ENCODE results near the gene LCN15. TPM values are rescaled to one million over a fixed set of nuclear protein-coding genes. Genes with fewer than 3 reads are reported as not detected.
A peak's percentile ranks its signal among the peaks of the same experiment; 100 is the strongest.

LCN15 gene
- total RNA-seq, 2 donors from 2014 or later = 8.0 to 15.9 TPM

DNA sequence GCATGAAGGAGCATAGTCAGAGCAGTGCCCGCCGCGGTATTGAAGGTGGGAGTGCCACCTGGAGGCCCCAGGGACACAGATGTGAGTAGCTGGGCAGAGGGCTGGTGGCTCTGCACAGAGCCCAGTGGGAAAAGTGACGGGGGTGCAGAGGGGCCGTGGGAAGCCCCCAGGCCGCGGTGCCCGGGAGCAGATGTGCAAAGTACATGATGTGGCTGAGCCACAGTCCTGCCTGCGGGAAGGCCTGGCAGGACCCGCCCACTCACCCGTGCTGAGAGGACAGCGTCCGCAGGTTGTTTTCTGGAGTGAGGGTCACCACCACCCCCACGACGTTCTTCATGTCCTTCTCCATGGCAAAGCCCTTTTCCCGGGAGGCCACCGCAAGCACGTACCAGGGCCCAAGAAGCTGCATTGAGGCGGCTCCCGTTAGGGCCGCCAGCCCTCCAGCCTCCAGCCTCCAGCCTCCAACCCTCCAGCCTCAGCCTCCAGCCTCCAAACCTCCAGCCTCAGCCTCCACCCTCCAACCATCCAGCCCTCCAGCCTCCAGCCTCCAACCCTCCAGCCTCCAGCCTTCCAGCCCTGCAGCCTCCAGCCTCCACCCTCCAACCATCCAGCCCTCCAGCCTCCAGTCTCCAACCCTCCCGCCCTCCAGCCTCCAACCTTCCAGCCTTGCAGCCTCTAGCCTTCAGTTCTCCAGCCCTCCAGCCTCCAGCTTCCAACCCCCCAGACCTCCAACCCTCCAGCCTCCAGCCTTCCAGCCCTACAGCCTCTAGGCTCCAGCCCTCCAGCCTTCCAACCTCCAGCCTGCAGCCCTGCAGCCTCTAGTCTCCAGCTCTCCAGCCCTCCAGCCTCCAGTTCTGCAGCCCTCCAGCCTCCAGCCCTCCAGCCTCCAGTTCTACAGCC lies 16.9 kb downstream of the LCN15 start:
- intact Hi-C loops (cut with DNase I, micrococcal nuclease) = no loop called here

DNA sequence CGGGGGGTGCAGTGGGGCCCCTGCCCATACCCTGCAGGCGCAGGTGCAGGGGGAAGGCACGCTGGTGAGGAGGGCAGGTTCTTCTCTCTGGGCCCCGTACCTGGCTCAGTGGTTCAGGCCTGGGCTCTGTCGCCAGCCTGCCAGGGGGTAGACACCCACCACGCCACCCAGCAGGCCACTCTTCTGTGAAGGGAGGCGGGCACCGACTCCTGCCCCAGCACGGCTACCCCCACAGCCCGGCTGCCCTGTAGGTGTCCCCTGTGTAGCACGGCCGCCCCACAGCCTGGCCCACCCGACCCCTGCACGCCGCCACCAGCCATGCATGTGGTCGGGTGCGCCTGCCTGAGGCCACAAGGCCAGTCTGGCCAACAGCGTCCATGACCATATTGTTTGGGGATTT lies 17.7 kb downstream of the LCN15 start:
- ATAC-seq (no peak), DNase-seq (no peak)
- intact Hi-C loops (cut with DNase I, micrococcal nuclease) = no loop called here

More for the DNA sequence above, 16.9 kb downstream of the LCN15 start:
- no peak for DNase-seq
- ATAC-seq = no peak

DNA sequence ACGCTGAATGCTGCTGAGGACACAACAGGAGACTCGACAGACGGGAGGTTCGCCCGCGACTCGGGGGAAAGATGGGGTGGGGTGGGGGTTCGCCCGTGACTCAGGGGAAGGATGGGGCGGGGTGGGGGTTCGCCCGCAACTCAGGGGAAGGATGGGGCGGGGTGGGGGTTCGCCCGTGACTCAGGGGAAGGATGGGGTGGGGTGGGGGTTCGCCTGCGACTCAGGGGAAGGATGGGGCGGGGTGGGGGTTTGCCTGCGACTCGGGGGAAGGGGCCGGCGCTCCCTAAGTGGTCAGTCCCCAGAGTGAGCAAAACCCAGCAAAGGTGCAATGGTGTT lies 18.2 kb downstream of the LCN15 start:
- no peak for DNase-seq
- intact Hi-C loops (cut with DNase I, micrococcal nuclease) = no loop called here
- ATAC-seq = no peak

DNA sequence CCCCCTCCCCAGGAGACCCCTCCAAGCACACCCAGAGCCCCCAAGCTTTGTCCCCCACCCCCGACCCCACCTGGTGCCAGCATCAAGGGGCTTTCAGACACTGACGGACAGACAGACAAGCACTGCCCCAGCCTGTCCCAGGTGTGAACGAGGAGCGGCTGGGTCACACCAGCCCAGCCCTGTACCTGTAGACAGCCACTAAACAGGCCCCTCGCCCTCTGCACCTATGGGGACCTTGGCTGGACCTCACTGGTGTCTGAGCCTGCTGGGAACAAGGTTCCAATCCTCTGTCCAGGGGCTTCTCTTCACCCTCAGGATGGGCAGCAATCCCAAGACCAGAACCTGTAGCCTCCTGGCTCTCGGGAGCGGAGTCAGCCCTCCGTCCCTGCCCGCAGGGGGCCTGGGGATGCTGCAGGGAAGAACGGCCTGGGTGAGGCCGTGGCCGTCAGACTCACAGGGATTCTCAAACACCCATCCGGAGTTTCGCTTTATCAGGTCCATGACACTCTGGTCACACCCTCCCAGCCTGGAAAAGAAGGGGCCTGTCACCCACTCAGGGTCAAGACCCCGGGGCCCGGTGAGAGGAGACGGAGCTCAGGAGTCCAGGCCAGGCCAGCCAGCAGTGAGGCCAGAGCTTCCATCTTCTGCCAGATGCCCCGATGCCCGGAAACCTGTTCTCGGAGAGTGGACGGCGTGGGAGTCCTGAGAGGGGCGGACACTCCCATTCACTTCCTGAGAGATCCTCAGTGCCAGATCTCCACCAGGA lies 18.7 kb downstream of the LCN15 start:
- DNase-seq (no peak), ATAC-seq (no peak)
- intact Hi-C loops (cut with DNase I, micrococcal nuclease) = no loop called here

DNA sequence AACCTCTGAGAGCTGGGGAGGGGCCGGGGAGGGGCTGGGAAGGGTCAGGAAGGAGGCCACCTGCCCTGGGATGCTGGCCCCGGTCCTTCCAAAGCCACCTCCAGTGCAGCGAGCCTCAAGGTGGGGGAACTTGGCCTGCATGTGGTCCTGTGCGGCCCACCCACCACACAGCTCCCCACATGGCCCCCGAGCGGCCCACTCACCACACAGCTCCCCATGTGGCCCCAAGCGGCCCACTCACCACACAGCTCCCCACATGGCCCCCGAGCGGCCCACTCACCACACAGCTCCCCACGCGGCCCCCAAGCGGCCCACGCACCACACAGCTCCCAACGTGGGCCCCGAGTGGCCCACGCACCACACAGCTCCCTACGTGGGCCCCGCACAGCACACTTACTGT lies 19.5 kb downstream of the LCN15 start:
- intact Hi-C loops (cut with DNase I, micrococcal nuclease) = no loop called here
- DNase-seq (no peak), ATAC-seq (no peak)

DNA sequence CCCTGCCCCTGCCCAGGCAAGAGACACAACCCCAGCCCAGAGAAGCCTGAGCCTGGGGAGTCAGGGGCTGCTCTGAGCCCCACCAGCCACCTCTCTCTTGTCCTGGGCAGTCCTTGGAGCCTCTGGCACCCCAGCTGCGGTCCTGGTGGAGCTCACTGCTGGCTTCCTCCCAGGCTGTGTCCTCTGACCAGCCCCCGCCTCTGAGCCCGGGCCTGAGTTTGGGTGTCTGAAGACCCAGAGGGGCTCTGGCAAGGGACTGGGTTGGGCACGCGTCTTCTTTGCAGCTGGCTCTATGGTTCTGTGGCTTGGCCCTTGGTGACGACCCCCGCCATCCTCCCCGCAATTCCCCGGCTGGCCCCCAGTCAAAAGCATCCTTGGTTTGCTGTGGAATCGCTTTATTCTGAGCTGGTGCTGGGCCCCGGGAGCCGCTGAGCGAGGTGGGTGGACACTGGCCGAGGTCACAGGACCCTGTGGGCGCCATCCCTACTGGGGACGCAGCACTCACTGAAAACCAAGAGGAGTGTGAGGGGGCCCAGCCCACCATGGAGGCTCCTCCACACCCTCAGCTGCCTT lies 20.6 kb downstream of the LCN15 start:
- intact Hi-C loops (cut with DNase I, micrococcal nuclease) = no loop called here
- ATAC-seq (no peak), DNase-seq (no peak)

DNA sequence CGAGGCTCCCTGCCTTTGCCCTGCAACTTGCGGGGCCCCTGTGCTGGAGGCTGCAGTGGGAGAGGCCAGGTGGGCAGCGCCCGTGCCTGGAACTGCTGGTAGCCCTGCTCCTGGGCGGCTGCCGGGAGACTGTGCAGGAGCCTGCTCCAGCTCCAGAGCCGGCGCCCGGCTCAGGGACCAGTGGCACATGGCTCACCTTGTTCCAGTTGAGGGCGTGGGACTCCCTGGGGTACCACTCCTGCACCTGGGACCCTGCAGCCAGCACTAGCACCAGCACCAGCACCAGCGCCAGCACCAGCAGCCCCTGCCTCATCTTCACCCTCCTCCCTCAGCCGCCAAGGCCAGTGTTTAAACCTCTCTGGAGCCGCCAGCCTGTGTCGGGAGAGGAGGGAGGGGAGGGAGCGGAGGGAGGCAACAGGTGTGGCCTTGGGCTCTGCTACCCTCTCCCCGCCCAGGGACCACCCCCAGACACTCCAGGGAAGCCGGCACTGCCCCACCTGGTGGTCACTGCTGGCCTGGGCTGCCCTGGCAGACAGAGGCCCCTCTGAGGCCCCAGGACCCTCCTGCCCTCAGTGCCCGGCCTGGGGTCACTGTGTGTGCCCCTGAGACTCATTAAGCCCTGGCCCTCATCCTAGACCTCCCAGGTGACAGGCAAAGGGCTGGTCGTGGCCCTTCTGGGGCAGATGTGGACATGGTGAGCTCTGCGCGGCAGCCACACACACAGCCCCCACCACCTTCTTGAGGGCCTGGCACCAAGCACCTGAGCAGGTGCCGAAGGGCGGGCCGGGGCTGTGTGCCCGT lies 21.5 kb downstream of the LCN15 start, which contains the start of gene LCN10:
TSS of gene LCN10 (minus strand) at position 350 of the 801 bp plus-strand sequence. CDS start at position 313, 37 bp downstream.
- DNase-seq = no peak

DNA sequence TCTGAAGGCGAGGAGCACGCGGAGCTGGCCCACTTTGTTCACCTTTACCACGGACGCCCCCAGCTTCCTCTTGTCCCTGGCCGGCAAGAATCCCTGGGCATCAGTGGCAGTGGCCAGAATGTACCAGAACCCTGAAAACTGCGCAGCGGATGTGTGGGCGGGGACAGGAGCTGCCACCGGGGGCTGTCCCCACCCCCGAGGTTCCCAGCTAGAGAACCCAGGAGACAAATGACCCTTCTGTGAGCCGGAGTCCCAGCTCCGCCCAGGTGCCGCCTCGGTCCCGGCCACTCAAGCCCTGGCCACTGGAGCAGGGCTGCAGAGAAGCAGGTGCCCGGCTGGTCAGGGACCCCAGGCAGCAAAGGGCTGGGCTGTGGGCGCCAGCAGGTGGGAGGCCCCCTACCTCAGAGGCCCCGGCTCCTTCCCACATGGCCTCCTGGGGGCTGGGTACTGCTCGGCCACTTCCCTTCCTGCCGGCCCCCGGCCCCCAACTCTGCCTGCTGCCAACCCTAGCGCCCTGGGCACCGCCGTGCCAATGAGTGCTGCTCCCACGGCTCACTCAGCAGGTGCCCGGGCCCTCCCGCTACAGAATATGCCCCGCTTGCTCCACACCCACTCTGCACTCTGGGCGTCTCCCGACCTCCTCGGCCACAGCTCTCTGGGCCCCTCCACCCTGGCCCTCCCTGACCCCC lies 22.3 kb downstream of the LCN15 start:
- intact Hi-C loops (cut with DNase I, micrococcal nuclease) = no loop called here
- no peak for DNase-seq
- peak; percentile 45 for ATAC-seq

More for the DNA sequence above, 21.5 kb downstream of the LCN15 start, which contains the start of gene LCN10:
- intact Hi-C loops (cut with DNase I, micrococcal nuclease) = no loop called here
- peak; percentile 48 for ATAC-seq

DNA sequence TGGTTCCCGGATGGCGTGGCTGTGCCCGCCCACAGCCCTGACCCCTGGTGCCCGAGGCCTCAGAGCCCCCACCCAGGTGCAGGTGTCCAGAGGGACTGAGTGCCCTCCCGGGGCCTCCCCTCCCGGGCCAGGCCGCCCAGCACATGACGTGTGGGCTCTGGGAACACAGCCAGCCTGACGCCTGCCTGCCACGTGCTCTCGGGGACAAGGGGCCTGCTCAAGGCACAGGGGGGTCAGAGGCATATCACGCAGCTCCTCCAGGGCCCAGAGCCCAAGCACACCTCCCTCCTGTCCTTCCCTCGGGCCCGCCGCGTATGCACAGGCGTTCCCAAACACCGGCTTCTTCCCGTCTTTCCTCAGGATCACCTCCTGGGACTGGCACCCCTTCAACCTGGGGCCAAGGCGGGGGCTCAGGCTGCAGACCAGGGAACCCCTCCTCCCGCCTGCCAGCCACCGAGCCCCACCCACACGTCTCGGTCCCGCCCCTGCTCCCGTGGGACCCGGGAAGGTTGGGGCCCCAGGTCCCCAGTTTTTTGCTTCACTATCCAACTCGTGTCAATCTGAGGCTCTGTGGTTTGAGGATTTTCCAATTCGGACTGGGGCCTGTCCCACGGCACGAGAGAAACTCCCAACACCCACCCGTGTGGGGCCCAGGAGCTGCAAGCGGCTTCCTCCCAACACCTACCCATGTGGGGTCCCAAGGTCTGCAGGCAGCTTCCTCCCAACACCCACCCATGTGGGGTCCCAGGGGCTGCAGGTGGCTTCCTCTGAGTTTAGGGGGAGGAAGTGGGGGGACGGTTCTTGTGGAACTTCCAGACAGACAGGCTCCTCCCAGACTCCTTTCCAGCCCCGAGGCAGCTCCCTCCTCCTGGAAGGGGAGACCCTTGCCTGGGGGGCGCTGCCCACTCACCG lies 23.1 kb downstream of the LCN15 start:
- intact Hi-C loops (cut with DNase I, micrococcal nuclease) = no loop called here
- ATAC-seq (peak; percentile 25), DNase-seq (no peak)

DNA sequence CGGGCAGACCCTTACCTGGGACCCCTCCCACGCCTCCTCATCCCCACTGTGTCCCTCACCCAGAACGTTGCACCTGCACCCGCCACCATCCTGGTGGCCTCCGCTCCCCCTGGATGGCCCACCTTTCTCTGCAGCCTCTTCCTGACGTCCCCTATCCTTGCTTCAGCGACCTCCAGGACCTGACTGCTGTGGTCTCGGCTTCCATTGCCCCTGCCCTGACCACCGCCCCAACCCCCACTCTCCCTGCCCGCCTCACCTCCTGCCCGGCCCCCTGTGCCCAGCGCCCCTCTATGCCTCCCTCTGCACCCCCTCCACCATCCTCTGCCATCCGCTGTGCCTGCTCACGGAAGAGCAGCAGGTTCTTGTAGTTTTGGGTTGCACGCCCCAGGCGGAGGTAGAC lies 23.8 kb downstream of the LCN15 start:
- intact Hi-C loops (cut with DNase I, micrococcal nuclease) = no loop called here
- ATAC-seq = no peak
- no peak for DNase-seq

DNA sequence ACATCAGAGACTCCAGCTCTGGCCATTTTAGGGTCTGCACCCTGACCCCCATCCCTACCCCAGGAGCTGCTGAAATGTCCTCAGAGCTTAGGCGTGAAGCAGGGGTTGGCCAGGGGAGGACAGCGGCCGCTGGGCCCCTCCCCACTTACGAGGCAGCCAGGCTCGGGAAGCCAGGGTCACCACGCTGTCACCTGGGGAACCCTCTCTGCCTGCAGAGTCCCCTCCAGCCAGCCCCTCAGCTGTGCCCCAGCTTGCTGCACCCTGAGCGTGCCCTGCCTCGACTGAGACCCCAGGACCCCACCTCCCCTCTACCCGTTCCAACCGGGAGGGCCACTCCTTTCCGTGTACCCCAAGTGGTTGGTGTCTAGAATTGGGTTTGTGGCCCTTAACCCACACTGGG lies 24.2 kb downstream of the LCN15 start:
- no peak for ATAC-seq
- intact Hi-C loops (cut with DNase I, micrococcal nuclease) = no loop called here
- no peak for DNase-seq

DNA sequence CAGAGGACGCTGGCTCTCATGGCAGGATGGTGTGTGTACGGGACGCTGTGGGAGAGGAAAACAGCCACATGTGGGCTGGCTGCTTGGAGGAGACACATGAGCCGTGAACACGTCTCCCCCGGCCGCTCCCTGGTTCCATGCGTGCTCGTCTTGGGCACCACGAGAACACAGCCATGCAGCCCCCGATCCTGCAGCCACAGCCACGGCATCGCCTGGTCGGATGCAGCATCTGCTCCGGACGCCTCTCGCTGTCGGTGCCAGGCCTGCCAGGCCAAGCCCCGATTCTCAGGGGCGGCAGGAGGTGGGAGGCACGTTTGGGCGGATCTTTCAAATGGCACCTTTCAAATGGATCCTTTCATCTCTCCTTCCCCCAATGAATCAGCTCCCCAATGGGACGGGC lies 24.8 kb downstream of the LCN15 start:
- ATAC-seq = no peak
- intact Hi-C loops (cut with DNase I, micrococcal nuclease) = no loop called here
- no peak for DNase-seq

DNA sequence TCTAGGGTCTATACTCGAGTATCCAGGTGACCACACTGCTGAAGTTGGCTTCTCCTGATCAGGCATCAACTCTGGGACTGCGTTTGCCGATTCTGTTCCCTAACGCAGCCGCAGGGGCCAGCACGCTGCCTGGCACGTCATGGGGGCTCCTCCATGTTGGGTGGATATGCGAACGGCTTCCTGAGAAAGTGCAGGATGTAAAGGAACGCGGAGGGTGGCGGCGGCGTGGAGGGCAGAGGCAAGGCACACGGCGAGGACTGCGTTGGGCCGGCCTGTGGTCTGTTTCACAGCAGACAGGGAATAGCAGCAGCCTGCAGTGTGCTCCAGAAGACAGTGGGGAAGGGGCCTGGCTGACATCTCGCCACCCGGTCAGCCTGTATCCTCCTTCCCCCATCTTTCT lies 25.4 kb downstream of the LCN15 start:
- intact Hi-C loops (cut with DNase I, micrococcal nuclease) = no loop called here
- no peak for ATAC-seq

DNA sequence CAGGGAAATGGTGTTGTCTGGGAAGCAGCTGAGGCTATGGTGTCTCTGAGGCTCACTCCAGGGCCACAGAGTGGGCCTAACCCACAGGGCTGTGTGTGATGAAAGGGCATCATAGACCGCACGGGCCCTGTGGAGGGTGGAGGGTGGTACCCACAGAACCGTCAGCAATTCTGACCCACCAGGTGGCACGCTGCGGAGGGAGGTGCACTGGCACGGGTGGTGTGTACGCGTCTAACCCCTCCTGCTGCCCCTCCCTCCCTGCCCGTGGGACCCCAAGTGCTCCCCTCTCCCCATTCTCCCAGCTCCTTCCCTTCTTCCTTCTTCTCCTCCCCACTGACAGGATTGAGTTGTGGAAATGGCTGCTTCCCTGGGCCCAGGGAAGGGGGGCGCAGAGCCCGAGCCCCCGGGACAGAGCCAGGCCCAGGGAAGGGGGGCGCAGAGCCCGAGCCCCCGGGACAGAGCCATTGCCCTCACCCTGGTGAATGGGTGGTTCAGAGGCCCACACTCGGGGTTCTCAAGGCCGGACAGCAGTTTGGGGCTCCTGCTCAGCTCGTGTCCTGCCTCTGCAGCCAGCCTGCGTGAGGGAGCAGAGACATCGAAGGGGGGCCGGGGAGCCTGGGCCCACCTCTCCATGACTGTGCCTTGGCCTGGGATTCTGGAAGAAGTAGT lies 28.4 kb downstream of the LCN15 start:
- ATAC-seq (no peak), DNase-seq (no peak)
- intact Hi-C loops (cut with DNase I, micrococcal nuclease) = no loop called here

More for the DNA sequence above, 25.4 kb downstream of the LCN15 start:
- no peak for DNase-seq

DNA sequence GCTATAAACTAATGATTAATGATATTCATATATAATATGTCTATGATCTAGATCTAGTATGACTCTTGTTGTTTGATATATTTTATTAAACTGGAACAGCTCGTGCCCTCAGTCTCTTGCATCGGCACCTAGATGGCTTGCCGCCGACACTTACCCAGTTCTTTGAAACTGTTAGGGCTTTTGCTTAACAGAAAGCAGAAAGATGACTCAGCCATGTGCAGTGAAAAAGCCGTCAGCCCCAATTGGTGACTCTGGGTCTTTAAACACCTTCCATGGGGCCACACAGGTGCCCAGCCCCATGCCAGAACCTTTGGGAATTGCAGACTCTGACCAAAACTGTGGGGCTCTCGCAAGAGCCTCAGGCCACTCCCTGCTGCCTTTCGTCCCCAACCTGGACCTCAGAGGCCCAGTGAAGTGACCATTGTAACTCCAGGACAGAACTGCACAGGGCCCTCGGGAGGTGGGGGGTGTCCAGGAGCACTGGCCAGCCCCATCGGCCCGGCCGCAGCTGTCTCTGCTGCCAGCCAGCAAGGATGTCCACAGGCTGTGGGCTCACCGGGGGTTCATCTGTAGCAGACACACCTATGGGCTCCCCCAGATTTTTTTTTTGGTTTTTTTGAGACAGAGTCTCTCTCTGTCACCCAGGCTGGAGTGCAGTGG lies 29.4 kb downstream of the LCN15 start:
- no peak for DNase-seq
- ATAC-seq = no peak
- intact Hi-C loops (cut with DNase I, micrococcal nuclease) = no loop called here

DNA sequence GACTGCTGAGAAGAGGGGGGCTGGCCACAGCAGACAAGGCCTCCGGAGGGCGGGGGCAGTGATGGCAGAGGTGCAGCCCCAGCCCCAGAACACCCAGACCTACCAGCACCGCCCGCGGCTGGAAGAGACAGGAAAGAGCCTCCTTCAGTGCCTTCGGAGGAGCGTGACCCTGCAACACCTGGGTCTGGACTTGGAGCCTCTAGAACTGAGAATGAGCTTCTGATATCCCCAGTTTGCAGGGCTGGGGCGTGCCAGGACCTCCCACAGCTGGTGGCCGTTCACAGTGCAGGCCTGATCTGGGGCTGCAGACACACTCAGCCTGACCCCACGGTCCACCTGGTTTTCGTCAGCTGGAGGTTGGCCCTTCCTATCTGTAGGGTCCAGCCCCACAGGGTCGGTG lies 30.7 kb downstream of the LCN15 start:
- intact Hi-C loops (cut with DNase I, micrococcal nuclease) = no loop called here
- DNase-seq = no peak
- no peak for ATAC-seq
